SU-DHL-6 (cell line): ENCODE measurements around the gene BRDT.

Experiments
- EZH2phosphoT487 ChIP-seq: fragments of 200-600 bp; sonication (generic), shearing (Covaris generic); conservative IDR thresholded peaks from 2 replicates; pipeline ENCODE4 v1.6.1; 2018; ENCODE audit warnings: mild to moderate bottlenecking, antibody characterized with exemption, low read length, moderate library complexity, mixed read lengths
- TF ChIP-seq, protein P1 (sequence below): fragments of 200-600 bp; sonication (generic); IDR thresholded peaks from one replicate; pipeline ENCODE4 v1.5.1; 2017; ENCODE audit warnings: antibody characterized with exemption, mild to moderate bottlenecking, low read length, moderate library complexity; ENCODE audit not compliant: insufficient read depth, poor library complexity, severe bottlenecking

DNA sequence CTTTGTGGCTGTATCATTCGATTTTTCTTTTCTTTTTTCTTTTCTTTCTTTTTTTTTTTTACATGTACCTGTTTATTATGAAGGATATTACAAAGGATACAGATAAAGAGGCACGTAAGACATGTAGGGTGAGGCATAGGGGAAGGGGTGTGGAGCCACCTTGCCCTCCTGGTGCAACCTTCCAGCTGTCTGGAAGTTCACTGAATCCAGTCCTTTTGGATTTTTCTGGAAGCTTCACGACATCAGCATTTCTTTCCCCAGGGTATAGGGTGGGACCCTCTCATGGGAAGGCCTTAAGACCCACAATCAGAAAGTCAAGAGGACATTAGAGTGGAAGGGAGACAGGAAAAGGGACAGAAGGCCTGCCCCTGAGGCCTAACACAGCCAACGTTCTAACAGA is 33.2 kb upstream of the BRDT start:
- TF ChIP-seq, protein P1, sequence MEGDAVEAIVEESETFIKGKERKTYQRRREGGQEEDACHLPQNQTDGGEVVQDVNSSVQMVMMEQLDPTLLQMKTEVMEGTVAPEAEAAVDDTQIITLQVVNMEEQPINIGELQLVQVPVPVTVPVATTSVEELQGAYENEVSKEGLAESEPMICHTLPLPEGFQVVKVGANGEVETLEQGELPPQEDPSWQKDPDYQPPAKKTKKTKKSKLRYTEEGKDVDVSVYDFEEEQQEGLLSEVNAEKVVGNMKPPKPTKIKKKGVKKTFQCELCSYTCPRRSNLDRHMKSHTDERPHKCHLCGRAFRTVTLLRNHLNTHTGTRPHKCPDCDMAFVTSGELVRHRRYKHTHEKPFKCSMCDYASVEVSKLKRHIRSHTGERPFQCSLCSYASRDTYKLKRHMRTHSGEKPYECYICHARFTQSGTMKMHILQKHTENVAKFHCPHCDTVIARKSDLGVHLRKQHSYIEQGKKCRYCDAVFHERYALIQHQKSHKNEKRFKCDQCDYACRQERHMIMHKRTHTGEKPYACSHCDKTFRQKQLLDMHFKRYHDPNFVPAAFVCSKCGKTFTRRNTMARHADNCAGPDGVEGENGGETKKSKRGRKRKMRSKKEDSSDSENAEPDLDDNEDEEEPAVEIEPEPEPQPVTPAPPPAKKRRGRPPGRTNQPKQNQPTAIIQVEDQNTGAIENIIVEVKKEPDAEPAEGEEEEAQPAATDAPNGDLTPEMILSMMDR, result no peak
- no peak for TF ChIP-seq EZH2phosphoT487
